GM21423 (cell line): ENCODE data around the gene AHRR.
"Not testable (repeated sequence)": the region's sequence is repeated elsewhere in the genome, so short reads cannot be mapped to it uniquely, and the experiment has no call there.

Experiments
- ATAC-seq: cut with Tn5 transposase; IDR thresholded peaks from one replicate; pipeline ENCODE4 v1.9.1; 2021; ENCODE audit warnings: mild to moderate bottlenecking, moderate library complexity; ENCODE audit not compliant: unreplicated experiment

The AHRR gene

DNA sequence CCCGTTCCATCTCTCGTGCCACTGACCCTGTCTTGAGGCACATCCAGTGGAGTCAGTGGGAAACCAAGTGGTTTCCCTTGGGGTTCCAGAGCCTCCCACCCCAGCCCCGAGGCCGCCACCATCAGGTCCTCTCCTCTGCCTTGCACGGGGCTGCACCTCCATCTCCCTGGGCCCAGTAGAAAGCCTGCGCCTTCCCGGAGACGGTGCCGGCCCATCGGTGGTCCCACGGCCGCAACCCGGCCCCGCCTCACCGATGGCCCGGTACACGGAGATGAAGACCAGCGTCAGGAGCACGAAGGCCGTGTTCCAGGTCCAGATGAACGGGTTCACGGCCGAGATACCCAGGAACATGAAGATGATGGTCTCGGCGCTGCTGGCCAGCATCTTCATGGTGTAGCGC, 161.5 kb downstream of the AHRR start:
- ATAC-seq = no peak

- no peak for ATAC-seq
Observed at GRCh38 chr5:483434-484140, 162.1 kb downstream of the AHRR start.

DNA sequence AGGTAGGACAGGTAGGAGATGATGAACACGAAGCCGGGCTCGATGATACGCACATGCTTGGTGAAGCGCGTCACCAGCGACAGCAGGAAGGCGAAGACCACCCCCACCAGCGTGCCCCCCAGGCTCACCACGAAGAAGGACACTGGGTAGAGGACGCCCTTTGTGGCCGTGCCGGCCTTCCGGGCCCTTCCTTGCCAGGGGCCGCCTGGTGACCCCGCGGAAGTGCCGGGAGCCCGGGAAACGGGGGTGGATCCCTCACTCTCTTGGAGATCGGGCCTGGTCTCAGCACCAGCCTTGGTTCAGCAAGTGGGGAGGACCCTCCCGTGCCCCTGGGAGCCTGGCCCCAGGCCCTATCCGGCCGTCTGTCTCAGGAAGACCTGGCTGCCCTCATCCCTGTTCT, 163.0 kb downstream of the AHRR start:
- ATAC-seq = no peak

DNA sequence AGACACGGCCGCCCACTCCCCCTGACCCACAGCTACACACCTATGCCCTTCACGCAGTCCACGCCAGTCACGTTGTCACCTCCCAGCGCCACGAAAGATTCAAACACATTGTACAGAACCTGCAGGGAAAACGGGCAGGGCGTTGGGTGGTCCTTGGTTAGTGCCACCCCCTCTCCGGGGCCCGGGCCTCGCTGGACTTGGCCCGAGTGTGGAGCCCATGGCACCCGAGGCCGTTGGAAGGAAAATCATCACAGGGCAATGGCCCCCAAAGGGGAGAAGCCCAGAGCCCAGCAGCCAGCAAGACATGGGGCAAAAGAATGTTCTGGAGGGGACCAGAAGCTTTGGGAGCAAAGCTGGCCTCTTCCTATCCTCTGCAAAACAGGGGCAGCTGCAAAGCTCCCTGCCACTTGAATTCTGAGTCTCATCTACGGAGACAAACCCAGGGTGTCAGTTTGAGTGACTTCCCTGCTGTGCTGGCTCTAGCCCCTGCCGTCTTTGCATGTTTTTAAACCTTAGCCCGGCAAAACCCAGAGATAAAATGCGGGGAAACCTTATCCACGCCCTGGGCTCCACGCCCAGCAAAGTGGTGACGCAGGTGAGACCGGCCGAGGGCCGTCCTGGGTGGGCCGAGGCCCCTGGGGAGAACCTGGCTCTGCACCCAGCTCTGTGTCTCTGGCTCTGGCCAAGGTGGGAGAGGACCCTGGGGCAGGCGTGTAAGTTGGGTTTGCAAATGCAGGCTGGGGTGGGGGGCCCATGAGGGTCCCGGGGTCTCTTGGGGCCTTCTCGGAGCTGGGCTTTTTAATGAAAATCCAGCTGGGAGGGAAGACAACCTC, 163.8 kb downstream of the AHRR start:
- ATAC-seq = no peak

- no peak for ATAC-seq
Observed at GRCh38 chr5:485946-486491, 164.5 kb downstream of the AHRR start.

- ATAC-seq = not testable (repeated sequence)
Observed at GRCh38 chr5:486597-486996, 165.1 kb downstream of the AHRR start.
